Cardiac muscle cell (in vitro differentiated cells and primary cell): ENCODE measurements around the gene SH2D3A. TPM values are rescaled to one million over a fixed set of nuclear protein-coding genes. Genes with fewer than 3 reads are reported as not detected.

Experiments
- DNase-seq, 2 donors: peaks; one replicate each; pipeline versions ENCODE4 v3.0.0 to v3.0.0-alpha.2; 2010 to 2017; ENCODE audit warnings: low read depth in 1 of 2, low spot score in 1 of 2
- H3K27ac ChIP-seq: fragments of 200-600 bp; sonication (generic); 2 replicates; pipeline ENCODE4 v1.5.1; 2016
- H3K27me3 ChIP-seq: fragments of 200-600 bp; sonication (generic); 2 replicates; pipeline ENCODE4 v1.6.0; 2016; ENCODE audit warnings: control low read depth
- H3K36me3 ChIP-seq: fragments of 200-600 bp; sonication (generic); 2 replicates; pipeline ENCODE4 v1.5.1; 2016; ENCODE audit warnings: control low read depth
- H3K4me1 ChIP-seq: fragments of 200-600 bp; sonication (generic); 2 replicates; pipeline ENCODE4 v1.8.1; 2017; ENCODE audit warnings: low read depth, mild to moderate bottlenecking, mixed run types
- H3K4me3 ChIP-seq: fragments of 200-600 bp; sonication (generic); 2 replicates; pipeline ENCODE4 v1.5.1; 2016; ENCODE audit warnings: mild to moderate bottlenecking
- H3K9me3 ChIP-seq: fragments of 200-600 bp; sonication (generic); 2 replicates; pipeline ENCODE4 v1.5.1; 2017; ENCODE audit warnings: low read depth, mild to moderate bottlenecking, control low read depth
- polyA plus RNA-seq: library from polyadenylated mRNA; unstranded; fragments of >200 nt; fragmentation: Nextera tagmentation; extraction: Ambion mirVana; gene quantifications from 2 replicates; pipeline ENCODE4 v1.2.1, GENCODE V29; 2016
- total RNA-seq: library from RNA; depleted of rRNA; stranded (reverse); fragments of >200 nt; gene quantifications from 2 replicates; pipeline ENCODE4 v1.2.3, GENCODE V29; 2016
- TF ChIP-seq, protein P1 (sequence below): IDR thresholded peaks from 2 replicates; pipeline ENCODE4 v1.5.1; 2012; ENCODE audit warnings: low read depth, mild to moderate bottlenecking, low read length

SH2D3A gene
- total and polyA plus RNA-seq, 2 experiments from 2014 or later: 1.6 to 1.7 TPM

DNA sequence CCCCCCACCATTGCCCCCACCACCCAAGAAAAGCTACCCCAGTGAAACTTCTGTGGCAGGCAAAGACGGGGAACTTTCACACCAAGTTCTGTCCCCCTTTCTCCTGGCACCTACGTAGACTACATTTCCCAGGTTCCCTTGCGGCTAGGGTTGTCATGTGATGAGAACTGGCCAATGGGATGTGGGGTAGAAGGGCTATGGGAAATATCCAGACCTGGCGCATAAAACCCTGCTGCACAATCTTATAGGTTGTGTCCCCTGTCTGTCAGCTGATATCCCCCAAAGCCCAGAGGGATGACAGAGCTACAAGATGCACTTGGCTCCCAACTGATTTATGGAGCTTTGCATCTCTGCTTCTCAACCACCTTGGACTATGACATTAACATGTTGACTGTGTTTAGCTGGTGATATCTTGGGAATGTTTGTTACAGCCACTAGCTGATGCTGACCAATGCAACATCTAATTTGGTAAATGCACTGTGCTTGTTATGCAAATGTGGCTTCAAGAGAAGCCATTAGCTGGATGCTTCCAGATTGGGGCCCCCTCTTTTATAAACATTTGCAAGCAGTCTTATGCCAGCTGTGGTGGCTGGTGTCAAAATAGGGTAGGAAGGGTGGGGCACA, 6.1 kb downstream of the SH2D3A start:
- TF ChIP-seq, protein P1, sequence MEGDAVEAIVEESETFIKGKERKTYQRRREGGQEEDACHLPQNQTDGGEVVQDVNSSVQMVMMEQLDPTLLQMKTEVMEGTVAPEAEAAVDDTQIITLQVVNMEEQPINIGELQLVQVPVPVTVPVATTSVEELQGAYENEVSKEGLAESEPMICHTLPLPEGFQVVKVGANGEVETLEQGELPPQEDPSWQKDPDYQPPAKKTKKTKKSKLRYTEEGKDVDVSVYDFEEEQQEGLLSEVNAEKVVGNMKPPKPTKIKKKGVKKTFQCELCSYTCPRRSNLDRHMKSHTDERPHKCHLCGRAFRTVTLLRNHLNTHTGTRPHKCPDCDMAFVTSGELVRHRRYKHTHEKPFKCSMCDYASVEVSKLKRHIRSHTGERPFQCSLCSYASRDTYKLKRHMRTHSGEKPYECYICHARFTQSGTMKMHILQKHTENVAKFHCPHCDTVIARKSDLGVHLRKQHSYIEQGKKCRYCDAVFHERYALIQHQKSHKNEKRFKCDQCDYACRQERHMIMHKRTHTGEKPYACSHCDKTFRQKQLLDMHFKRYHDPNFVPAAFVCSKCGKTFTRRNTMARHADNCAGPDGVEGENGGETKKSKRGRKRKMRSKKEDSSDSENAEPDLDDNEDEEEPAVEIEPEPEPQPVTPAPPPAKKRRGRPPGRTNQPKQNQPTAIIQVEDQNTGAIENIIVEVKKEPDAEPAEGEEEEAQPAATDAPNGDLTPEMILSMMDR: no peak
- Histone ChIP-seq H3K9me3 (no peaks in the 10 kb centered on the region), H3K4me3 (no peak overlapping the region), H3K4me1 (no peaks in the 10 kb centered on the region), H3K36me3 (no peaks in the 10 kb centered on the region), H3K27ac (no peak overlapping the region), H3K27me3 (peaks cover 4% of the 10 kb centered on the region)
- no peak for DNase-seq

DNA sequence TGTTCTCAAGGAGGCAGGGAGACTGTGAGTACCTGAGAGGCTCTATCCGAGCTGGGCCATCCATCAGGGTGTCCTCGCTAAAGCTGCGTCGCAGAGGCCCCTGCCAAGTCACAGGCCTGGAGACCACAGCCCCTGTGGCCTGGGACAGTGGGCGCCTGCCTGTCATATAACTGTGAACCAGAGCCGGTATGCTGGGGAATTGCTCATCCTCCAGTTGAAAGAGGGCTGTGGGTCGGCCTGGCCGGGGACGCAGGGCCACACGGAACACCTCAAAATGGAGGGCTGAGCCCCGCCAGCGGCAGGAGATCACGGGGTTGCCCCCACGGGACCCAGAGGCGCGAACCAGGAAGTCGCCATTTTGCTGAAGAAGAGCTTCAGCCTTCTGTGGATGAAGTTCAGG, 6.6 kb downstream of the SH2D3A start:
- no peaks in the 10 kb centered on the region for H3K4me1 ChIP-seq
- H3K27ac ChIP-seq: no peak overlapping the region
- no peaks in the 10 kb centered on the region for H3K27me3 ChIP-seq
- H3K4me3 ChIP-seq: no peak overlapping the region
- no peaks in the 10 kb centered on the region for H3K9me3 ChIP-seq
- TF ChIP-seq, protein P1: no peak
- no peak for DNase-seq
- no peaks in the 10 kb centered on the region for H3K36me3 ChIP-seq

DNA sequence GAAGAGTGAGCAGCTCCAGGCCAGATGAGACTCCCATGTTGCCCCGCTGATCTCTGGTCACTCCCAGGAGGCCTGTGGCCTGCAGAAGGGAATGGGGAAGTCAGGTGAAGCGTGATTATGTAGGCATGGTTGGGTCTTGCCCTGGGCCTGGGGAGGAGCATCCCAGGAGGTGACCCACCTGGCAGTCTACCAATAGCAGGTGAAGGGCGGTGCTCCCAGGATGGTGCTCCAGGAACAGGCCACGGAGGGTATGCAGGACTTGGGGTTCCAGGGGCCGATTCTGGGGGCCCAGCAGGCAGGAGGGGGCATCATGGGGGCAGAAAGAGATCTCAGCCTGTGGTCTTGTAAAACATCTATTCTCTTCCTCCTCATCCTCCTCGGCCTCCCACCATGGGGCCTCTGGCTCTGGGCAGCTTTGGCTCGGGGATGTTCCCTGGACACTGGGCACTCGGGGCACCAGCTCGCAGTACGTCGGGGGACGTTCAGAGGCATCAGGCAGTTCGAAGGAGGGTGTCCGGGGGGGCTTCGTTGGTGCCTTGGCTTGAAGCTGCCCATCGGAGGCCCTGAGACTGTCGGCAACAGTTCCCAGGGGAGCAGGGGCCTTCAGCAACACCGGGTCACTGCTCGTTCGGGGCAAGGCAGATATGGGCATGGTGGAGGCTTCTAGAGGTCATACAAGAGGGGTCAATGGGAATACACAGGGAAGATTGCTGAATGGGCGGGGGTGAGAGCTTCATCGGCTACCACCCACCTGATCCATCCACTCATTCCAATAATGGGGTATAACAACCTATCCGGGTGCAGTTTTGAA, 12.4 kb downstream of the SH2D3A start:
- Histone ChIP-seq H3K9me3 (no peaks in the 10 kb centered on the region), H3K27ac (no peak overlapping the region), H3K4me3 (no peak overlapping the region), H3K4me1 (peaks cover 3% of the 10 kb centered on the region), H3K27me3 (no peaks in the 10 kb centered on the region), H3K36me3 (peaks cover 9% of the 10 kb centered on the region)
- TF ChIP-seq, protein P1: no peak
- DNase-seq: no peak

GRCh38 chr19:6754136-6754535, 13.1 kb downstream of the SH2D3A start:
- no peak for DNase-seq
- peaks cover 16% of the 10 kb centered on the region for H3K36me3 ChIP-seq
- H3K27me3 ChIP-seq: no peaks in the 10 kb centered on the region
- peaks cover 3% of the 10 kb centered on the region for H3K4me1 ChIP-seq
- H3K27ac ChIP-seq: no peak overlapping the region
- TF ChIP-seq, protein P1: no peak
- H3K9me3 ChIP-seq: no peaks in the 10 kb centered on the region
- no peak overlapping the region for H3K4me3 ChIP-seq

DNA sequence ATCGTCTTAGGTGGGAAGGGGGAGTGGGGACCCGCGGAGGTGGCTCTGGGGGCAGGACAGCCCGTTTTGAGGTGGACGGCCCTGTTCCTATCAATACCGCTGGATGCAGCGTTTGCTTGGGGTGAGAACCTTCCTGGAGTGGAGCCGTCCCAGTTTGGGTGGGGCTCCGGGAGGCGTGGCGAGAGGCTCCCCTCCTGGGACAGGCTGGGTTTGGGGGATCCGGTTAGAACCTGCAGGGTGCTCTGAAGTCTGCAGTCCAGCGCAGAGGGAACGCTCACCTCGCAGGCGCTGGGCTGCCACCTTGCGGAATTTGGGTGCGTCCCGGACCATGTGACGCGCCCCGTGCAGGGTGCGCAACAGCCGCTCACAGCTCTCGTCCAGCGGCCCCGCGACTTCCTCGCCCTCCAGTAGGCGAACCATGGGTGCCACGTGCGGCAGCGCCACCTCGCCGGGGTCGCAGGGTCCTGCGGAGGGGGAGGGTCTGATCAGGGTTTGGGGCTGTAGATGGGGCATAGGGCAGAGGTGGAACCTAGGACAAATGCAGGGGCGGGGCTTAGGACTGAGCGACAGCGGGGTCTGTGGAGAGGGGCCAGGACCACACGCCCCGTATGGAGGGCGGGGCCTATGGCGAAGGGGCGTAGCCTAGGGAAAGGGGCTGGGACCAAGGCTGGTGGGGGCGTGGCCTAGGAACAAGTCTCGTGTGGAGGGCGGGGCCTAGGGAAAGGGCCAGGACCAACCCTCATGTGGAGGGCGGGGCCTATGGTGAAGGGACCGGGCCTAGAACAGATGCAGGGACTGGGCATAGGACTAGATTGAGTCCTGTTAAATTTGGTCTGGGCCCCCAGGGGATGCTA, 13.8 kb downstream of the SH2D3A start:
- peak; percentile 74 to 89 for DNase-seq
- Histone ChIP-seq H3K36me3 (peaks cover 24% of the 10 kb centered on the region), H3K27me3 (no peaks in the 10 kb centered on the region), H3K9me3 (no peaks in the 10 kb centered on the region), H3K4me3 (peak overlapping the region; percentile 21), H3K27ac (no peak overlapping the region), H3K4me1 (peaks cover 3% of the 10 kb centered on the region)
- TF ChIP-seq, protein P1: peak; percentile 38
